ENCODE results near the gene CEP41. TPM values are rescaled to one million over a fixed set of nuclear protein-coding genes. Genes with fewer than 3 reads are reported as not detected.

Gene CEP41
- total RNA-seq, 4 donors from 2014 or later, result 1.8 to 6.2 (median 1.9) TPM

- Histone ChIP-seq H3K27me3 (no peaks in the 10 kb centered on the region), H3K27ac (no peak overlapping the region), H3K36me3 (no peaks in the 10 kb centered on the region), H3K4me1 (peaks cover 0 to 4% of the 10 kb centered on the region in 2 donors), H3K9me3 (no peaks in the 10 kb centered on the region), H3K4me3 (no peak overlapping the region)
- DNase-seq (no peak), ATAC-seq (no peak)
- TF ChIP-seq CTCF (IDR thresholded peaks at IDR 0.05 in 4 of 5, conservative IDR thresholded peaks at IDR 0.05 in 1 of 5) (no peak), POLR2A (IDR thresholded peaks at IDR 0.05) (no peak)
- intact Hi-C loops (cut with DNase I; ENCODE audit: low total_unique reads) (no loop called here), in situ Hi-C loops (cut with MboI; ENCODE audit: low sequenced_read_pairs in 4 of 4) (no loop called here)
Observed at GRCh38 chr7:130420943-130421578, 19.8 kb downstream of the CEP41 start.

DNA sequence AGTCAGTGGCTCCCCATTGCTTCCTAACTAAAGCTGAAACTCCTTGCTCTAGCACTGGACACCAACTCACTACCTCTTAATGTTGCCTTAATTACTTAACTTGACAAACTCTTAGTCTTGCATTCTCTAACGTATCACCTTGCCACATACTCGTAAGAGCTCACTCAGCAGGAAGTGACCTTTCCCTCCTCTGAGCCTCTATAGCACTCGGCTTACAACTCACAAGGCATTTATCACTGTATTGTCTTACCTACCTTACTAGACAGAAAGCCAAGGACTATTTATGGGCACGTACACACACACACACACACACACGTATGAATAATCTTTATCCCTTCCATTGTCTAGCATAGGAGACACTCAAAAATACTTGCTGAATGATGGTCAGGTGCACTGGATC, 21.2 kb downstream of the CEP41 start:
- in situ Hi-C loops (cut with MboI; ENCODE audit: low sequenced_read_pairs in 4 of 4), result no loop called here
- ATAC-seq, result peak; percentile 83 to 95
- TF ChIP-seq CTCF (IDR thresholded peaks at IDR 0.05 in 4 of 5, conservative IDR thresholded peaks at IDR 0.05 in 1 of 5) (no peak), POLR2A (IDR thresholded peaks at IDR 0.05) (no peak)
- peaks cover 0 to 4% of the 10 kb centered on the region in 2 donors for H3K4me1 ChIP-seq
- no peaks in the 10 kb centered on the region for H3K9me3 ChIP-seq
- no peak for DNase-seq
- H3K36me3 ChIP-seq, result no peaks in the 10 kb centered on the region
- intact Hi-C loops (cut with DNase I; ENCODE audit: low total_unique reads), result no loop called here
- no peak overlapping the region for H3K4me3 ChIP-seq
- no peak overlapping the region for H3K27ac ChIP-seq
- no peaks in the 10 kb centered on the region for H3K27me3 ChIP-seq

GRCh38 chr7:130418306-130418705, 22.5 kb downstream of the CEP41 start:
- no peak for ATAC-seq
- Histone ChIP-seq H3K36me3 (no peaks in the 10 kb centered on the region), H3K27ac (no peak overlapping the region), H3K27me3 (no peaks in the 10 kb centered on the region), H3K4me1 (peaks cover 0 to 4% of the 10 kb centered on the region in 2 donors), H3K4me3 (no peak overlapping the region), H3K9me3 (no peaks in the 10 kb centered on the region)
- in situ Hi-C loops (cut with MboI; ENCODE audit: low sequenced_read_pairs in 4 of 4) (no loop called here), intact Hi-C loops (cut with DNase I; ENCODE audit: low total_unique reads) (no loop called here)
- no peak for TF ChIP-seq CTCF (IDR thresholded peaks at IDR 0.05 in 4 of 5, conservative IDR thresholded peaks at IDR 0.05 in 1 of 5)
- no peak for TF ChIP-seq POLR2A (IDR thresholded peaks at IDR 0.05)
- DNase-seq, result no peak

GRCh38 chr7:130417213-130417612, 23.6 kb downstream of the CEP41 start:
- Histone ChIP-seq H3K9me3 (no peaks in the 10 kb centered on the region), H3K27me3 (no peaks in the 10 kb centered on the region), H3K27ac (no peak overlapping the region), H3K4me1 (peaks cover 0 to 4% of the 10 kb centered on the region in 2 donors), H3K36me3 (no peaks in the 10 kb centered on the region), H3K4me3 (no peak overlapping the region)
- TF ChIP-seq POLR2A (IDR thresholded peaks at IDR 0.05) (no peak), CTCF (IDR thresholded peaks at IDR 0.05 in 4 of 5, conservative IDR thresholded peaks at IDR 0.05 in 1 of 5) (no peak)
- intact Hi-C loops (cut with DNase I; ENCODE audit: low total_unique reads) (no loop called here), in situ Hi-C loops (cut with MboI; ENCODE audit: low sequenced_read_pairs in 4 of 4) (no loop called here)
- no peak for ATAC-seq
- no peak for DNase-seq

DNA sequence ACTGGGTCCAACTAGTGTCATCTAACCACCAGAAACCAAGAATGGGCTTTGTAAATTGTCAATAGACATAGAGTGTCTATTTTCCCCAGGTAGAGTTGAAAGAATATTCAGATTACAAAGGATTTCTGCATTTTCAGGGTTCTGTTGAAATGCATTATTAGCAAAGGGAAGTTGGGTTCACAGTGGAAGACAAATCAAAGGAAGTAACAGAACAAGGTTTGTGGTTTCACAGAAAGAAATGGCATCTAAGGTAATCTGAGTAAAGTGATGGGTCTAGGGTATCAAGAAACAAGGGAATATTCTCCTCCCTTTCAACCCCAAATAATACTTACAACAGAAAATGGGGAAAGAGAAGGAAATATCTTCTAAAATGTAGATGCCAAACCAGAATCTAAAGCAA, 25.8 kb downstream of the CEP41 start:
- Histone ChIP-seq H3K4me1 (peaks cover 0 to 4% of the 10 kb centered on the region in 2 donors), H3K36me3 (no peaks in the 10 kb centered on the region), H3K27ac (no peak overlapping the region), H3K9me3 (no peaks in the 10 kb centered on the region), H3K27me3 (no peaks in the 10 kb centered on the region), H3K4me3 (no peak overlapping the region)
- intact Hi-C loops (cut with DNase I; ENCODE audit: low total_unique reads), result no loop called here
- in situ Hi-C loops (cut with MboI; ENCODE audit: low sequenced_read_pairs in 4 of 4), result no loop called here
- ATAC-seq, result no peak
- DNase-seq, result no peak
- TF ChIP-seq POLR2A (IDR thresholded peaks at IDR 0.05) (no peak), CTCF (IDR thresholded peaks at IDR 0.05 in 4 of 5, conservative IDR thresholded peaks at IDR 0.05 in 1 of 5) (no peak)

Data from gastrocnemius medialis (tissue), 4 donors.